ENCODE measurements around the gene TTC9.

TTC9 gene

DNA sequence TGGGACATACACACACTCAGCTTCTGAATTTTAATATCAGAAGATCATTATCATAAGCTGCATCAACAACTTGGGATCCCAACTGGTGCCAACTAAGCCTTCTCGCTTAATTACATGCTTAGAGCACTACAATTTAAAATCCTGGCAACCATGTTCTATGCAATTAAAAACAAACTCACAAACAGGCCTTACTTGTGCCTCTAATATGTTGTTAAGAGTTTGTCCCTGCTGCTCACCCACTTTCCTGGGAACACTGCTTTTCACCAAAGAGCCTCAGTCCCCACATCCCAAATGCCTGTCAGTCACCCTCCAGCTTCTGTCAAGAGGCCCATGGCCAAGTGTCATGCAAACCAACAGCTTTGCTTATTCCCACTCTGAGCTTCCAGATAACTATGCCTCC is 69.7 kb downstream of the TTC9 start:
- Histone ChIP-seq H3K9me3 (no peaks in the 10 kb centered on the region), H3K4me3 (ENCODE audit: low read depth, low read length) (no peak overlapping the region)
- TF ChIP-seq, protein P1, sequence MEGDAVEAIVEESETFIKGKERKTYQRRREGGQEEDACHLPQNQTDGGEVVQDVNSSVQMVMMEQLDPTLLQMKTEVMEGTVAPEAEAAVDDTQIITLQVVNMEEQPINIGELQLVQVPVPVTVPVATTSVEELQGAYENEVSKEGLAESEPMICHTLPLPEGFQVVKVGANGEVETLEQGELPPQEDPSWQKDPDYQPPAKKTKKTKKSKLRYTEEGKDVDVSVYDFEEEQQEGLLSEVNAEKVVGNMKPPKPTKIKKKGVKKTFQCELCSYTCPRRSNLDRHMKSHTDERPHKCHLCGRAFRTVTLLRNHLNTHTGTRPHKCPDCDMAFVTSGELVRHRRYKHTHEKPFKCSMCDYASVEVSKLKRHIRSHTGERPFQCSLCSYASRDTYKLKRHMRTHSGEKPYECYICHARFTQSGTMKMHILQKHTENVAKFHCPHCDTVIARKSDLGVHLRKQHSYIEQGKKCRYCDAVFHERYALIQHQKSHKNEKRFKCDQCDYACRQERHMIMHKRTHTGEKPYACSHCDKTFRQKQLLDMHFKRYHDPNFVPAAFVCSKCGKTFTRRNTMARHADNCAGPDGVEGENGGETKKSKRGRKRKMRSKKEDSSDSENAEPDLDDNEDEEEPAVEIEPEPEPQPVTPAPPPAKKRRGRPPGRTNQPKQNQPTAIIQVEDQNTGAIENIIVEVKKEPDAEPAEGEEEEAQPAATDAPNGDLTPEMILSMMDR (IDR thresholded peaks at IDR 0.05; ENCODE audit: low read depth, low read length) = no peak

DNA sequence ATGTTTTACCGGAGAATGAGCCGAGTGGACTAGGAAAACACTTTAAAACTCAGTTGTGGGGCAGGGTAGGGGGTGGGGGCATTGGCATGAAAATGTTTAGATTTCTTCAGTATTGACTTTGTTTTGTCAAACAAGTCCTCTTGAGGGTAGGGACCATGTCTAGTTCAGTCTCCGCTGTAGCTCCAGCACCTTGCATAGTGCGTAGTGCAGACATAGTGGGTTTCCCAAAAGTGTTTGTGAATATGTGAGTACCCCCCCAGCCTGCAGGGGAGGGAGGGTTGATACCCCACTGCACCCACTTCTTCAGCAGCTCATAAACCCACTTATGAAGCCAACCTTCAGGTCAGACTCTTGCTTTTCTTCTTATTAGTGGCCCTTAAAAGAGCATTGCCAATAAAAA is 71.4 kb downstream of the TTC9 start:
- H3K9me3 ChIP-seq = no peaks in the 10 kb centered on the region

More for the DNA sequence above, 69.7 kb downstream of the TTC9 start:
- no peak for DNase-seq
- Histone ChIP-seq H3K36me3 (no peaks in the 10 kb centered on the region), H3K4me1 (no peaks in the 10 kb centered on the region), H3K27me3 (peaks cover 4% of the 10 kb centered on the region)

DNA sequence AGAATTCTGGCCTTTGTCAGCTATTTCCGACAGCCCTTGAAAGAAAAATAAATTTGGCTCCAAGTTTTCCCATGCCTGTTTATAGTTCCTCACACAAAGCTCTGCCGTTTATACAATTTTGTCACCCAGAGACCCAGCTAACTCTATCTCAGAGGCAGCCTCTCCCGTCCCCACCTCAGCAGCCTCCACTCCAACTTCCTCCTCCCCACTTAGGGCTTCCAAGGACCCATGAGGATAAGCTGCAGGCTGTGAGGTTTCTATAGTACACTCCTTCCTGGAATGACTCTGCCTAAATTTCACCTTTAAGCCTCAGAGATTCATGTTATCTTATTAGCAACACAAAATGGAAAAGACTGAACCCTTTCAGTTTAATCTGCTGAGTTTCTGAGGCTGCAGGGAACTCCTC is 71.8 kb downstream of the TTC9 start:
- TF ChIP-seq, protein P1 (IDR thresholded peaks at IDR 0.05; ENCODE audit: low read depth, low read length) = no peak
- Histone ChIP-seq H3K4me3 (ENCODE audit: low read depth, low read length) (no peak overlapping the region), H3K27me3 (peaks cover 4% of the 10 kb centered on the region), H3K9me3 (no peaks in the 10 kb centered on the region), H3K4me1 (no peaks in the 10 kb centered on the region), H3K36me3 (no peaks in the 10 kb centered on the region)
- no peak for DNase-seq

More for the DNA sequence above, 71.4 kb downstream of the TTC9 start:
- DNase-seq = no peak
- Histone ChIP-seq H3K4me3 (ENCODE audit: low read depth, low read length) (no peak overlapping the region), H3K27me3 (peaks cover 4% of the 10 kb centered on the region), H3K4me1 (no peaks in the 10 kb centered on the region), H3K36me3 (no peaks in the 10 kb centered on the region)
- TF ChIP-seq, protein P1 (IDR thresholded peaks at IDR 0.05; ENCODE audit: low read depth, low read length) = no peak

DNA sequence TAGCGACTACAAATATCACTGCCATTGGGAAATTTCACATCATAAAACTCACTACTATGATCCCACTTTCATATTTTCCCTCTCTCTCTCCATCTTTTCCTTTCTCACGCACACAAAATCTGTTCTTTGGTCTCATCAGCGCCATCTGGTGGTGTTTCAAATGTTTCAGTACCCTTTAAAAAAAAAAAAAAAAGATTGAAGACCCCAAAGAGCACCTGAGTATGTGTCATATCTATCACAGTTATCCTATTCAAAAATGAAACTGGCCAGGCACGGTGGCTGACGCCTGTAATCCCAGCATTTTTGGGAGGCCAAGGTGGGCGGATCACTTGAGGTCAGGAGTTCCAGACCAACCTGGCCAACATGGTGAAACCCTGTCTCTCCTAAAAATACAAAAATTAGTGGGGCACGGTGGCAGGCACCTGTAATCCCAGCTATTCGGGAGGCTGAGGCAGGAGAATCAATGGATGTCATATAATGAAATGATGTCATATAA is 72.4 kb downstream of the TTC9 start:
- H3K4me1 ChIP-seq = no peaks in the 10 kb centered on the region
- no peak overlapping the region for H3K4me3 ChIP-seq (ENCODE audit: low read depth, low read length)
- peak; percentile 60 for DNase-seq
- no peaks in the 10 kb centered on the region for H3K9me3 ChIP-seq
- TF ChIP-seq, protein P1 (IDR thresholded peaks at IDR 0.05; ENCODE audit: low read depth, low read length) = peak; percentile 70
- no peaks in the 10 kb centered on the region for H3K36me3 ChIP-seq
- H3K27me3 ChIP-seq = peaks cover 4% of the 10 kb centered on the region

DNA sequence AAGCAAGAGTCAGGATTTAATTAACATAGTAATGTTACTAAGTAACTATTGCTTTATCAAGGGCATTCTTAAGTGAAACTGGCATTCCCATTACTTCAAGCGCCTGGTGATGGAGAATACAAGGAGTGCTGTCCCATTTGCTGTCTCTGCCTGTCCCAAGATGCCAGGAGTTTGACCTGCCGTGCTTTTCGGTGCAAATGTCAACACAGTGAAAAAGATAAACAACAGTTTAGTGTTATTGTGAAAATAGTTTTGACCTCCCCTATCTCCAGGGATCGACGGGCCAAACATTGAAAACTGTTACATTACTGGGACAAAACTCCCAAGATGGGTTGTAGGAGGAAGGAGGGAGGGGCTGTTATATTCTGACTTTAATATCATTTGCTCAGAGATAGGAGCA is 74.8 kb downstream of the TTC9 start:
- Histone ChIP-seq H3K27me3 (peaks cover 4% of the 10 kb centered on the region), H3K4me3 (ENCODE audit: low read depth, low read length) (no peak overlapping the region), H3K36me3 (no peaks in the 10 kb centered on the region), H3K4me1 (no peaks in the 10 kb centered on the region), H3K9me3 (no peaks in the 10 kb centered on the region)
- TF ChIP-seq, protein P1 (IDR thresholded peaks at IDR 0.05; ENCODE audit: low read depth, low read length) = no peak
- DNase-seq = no peak

DNA sequence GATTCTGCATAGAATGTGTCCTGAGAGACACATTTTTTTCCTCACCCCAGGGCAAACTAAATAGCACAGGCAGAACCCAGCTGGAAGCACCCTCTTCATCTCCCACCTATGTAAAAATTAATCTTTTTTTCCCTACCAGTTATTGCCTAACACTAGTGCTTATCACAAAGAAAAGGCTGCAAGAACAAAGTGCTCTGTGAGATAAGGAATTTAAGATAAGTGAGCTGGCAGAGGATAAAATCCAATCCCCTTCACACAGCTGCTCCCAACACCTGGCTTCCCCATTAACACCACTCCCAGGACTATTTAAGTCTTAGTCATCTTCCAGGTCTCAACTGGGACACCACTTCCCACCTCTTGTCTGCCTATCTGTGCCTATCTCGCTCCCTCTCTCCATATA is 75.2 kb downstream of the TTC9 start:
- H3K27me3 ChIP-seq = peaks cover 4% of the 10 kb centered on the region
- no peak overlapping the region for H3K4me3 ChIP-seq (ENCODE audit: low read depth, low read length)
- TF ChIP-seq, protein P1 (IDR thresholded peaks at IDR 0.05; ENCODE audit: low read depth, low read length) = no peak
- no peaks in the 10 kb centered on the region for H3K4me1 ChIP-seq
- H3K9me3 ChIP-seq = no peaks in the 10 kb centered on the region
- no peak for DNase-seq
- no peaks in the 10 kb centered on the region for H3K36me3 ChIP-seq
